GM21515 (cell line): ENCODE measurements around the gene SIPA1L3.

Experiments used
- ATAC-seq: cut with Tn5 transposase; IDR thresholded peaks from one replicate; pipeline ENCODE4 v1.9.1; 2021; ENCODE audit not compliant: unreplicated experiment

Gene SIPA1L3

DNA sequence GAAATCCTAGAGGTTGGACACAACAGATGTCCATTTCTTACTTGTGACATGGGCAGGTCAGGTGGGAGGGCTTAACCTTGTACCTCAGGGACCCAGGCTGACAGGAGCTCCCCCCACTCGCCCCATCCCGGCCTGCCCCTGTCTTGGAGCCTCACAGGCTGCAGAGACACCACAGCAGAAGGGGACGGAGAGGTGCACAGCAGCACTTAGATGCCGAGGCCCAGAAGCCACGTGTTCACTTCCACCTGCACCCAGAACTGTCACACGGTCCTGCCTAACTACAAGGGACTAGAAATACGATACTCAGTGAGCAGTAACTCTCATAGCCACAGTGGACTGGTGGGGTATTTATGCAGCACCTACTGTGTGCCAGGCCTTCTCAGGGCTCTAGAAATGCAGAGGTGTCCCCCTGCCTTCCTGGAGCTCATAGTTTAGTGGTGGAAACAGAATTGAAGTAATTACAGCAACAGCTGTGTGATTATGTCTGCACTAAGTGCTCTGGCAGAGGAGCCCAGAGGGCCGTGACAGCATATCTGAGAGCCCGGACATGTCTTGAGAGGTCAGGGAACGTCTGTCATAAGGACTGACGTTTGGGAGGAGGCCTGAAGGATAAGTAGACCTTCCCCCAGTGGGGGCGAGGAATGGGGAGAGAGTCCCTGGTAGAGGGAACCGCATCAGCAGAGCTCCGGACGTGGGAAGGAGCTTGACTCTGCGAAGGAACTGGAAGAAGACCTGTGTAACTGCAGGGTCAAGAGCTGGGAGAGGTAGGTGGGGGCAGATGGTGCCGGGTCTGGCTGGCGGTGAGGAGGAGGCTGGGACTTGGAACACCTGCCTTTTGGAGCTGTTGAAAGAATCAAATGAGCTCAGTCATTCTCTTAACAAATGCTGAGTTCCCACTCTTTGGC, 130.0 kb downstream of the SIPA1L3 start:
- ATAC-seq: no peak

DNA sequence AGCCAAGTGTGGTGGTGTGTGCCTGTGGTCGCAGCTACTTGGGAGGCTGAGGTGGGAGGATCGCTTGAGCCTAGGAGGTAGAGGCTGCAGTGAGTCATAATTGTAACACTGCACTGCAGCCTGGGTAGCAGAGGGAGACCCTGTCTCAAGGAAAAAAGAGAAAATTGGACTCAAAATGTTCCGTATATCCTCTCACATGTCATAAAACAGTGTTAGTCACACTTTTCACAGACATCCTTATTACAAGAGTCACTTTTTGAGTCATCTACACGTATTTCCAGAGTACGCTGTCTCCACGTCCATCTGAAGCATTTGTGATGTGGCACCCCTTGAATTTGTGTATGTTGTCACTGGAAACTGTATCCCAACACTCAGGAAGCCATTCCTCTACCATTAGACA, 133.0 kb downstream of the SIPA1L3 start:
- no peak for ATAC-seq

- no peak for ATAC-seq
Measured at GRCh38 chr19:38042132-38042531, 135.1 kb downstream of the SIPA1L3 start.

DNA sequence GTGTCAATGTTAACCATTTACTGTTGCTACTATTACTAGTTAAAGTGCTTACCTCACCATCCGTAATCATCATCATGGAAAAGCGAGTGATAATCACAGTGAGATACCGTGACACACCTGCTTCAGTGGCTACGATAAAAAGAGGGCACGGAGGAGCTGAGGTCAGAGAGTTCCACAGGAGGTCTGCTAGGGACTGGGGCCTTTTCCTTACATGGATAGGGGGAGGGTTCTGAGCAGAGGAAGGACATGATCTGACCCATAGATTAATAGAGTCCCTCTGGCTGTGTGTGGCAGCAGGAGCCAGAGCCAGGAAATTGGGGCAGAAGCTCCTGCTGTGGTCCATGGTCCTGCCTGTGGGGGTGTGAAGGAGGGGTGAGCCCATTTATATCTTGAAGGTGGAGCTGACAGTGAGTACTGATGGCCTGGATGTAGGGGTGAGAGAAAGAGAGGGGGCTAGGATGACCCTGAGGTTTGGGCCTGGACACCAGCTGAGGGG, 136.7 kb downstream of the SIPA1L3 start:
- no peak for ATAC-seq

- ATAC-seq: no peak
Measured at GRCh38 chr19:38044267-38045111, 137.5 kb downstream of the SIPA1L3 start.

GRCh38 chr19:38045554-38046253, 138.7 kb downstream of the SIPA1L3 start:
- no peak for ATAC-seq

GRCh38 chr19:38046254-38047048, 139.4 kb downstream of the SIPA1L3 start:
- no peak for ATAC-seq

GRCh38 chr19:38047049-38047438, 140.0 kb downstream of the SIPA1L3 start:
- no peak for ATAC-seq

DNA sequence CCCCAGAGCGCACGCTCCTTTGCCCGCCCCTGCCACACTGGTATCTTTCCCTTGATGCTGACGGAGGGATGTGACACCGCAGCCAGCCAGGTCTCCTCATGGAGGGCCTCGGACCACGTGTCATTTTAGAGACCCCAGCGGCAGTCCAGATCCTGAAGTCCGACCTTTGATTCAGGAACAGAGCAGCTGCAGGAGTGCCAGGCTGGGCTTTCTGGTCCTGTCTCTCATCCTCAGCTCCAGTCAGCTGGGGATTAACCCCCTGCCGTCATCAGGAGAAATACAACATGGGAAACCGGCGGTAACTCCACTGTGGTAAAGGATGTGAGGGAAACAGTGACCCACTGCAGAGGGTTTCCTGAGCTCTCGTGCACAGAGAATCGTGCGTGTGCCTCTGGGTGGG, 140.6 kb downstream of the SIPA1L3 start:
- peak; percentile 0 for ATAC-seq

GRCh38 chr19:38049105-38049649, 142.2 kb downstream of the SIPA1L3 start:
- ATAC-seq: peak; percentile 41

DNA sequence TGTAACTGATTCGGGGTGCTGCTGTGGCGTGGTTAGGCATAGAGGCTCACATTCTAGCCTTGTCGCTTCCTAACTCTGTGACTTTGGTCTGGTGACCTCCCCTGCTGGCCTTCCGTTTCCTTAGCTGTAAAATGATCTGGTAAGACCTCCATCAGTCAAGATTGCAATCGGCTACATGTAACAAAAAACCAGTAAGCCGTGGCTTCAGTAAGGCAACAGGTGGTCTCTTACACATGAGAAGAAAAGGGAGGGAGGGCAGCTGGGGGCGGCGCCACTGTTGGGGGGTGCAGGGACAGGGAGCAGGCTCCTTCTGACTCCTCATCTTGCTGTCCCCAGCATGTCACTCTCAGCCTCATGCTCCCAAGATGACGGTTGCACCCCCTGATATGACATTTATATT, 148.0 kb downstream of the SIPA1L3 start:
- no peak for ATAC-seq

- ATAC-seq: no peak
Measured at GRCh38 chr19:38055655-38056521, 148.9 kb downstream of the SIPA1L3 start.

DNA sequence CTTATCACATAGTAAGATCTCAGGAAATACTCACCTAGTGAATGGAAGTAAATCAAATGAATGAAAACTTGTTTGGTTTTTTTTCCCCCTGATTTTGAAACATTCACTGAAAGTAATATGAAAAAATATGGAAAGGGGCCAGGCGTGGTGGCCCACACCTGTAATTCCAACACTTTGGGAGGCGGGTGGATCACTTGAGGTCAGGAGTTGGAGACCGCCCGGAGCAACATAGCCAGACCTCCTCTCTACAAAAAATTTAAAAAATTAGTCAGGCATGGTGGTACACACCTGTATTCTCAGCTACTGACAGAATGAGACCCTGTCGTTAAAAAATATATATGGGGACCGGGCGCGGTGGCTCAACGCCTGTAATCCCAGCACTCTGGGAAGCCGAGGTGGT, 149.6 kb downstream of the SIPA1L3 start:
- ATAC-seq: no peak

GRCh38 chr19:38057959-38058690, 151.1 kb downstream of the SIPA1L3 start:
- ATAC-seq: no peak

- no peak for ATAC-seq
Measured at GRCh38 chr19:38059897-38060296, 152.9 kb downstream of the SIPA1L3 start.

DNA sequence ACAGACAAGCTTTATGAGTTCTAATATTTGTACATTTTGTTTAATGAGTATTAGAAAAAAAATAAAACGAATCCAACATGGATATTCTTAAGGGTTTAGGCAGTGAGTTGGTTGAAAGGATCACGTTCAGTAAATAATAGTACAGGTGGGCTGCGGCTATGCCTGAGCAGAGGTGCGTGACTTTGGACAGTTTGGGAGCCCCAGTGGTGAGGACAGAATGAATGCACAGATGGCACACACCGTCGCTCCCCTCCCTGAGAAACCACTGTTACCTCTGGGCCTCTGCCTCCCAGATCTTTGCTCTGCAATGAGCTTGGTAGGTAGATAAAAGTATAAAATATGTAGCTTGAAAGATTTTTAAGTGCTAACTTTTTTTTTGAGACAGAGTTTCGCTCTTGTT, 153.3 kb downstream of the SIPA1L3 start:
- no peak for ATAC-seq

- no peak for ATAC-seq
Measured at GRCh38 chr19:38061294-38061693, 154.3 kb downstream of the SIPA1L3 start.

DNA sequence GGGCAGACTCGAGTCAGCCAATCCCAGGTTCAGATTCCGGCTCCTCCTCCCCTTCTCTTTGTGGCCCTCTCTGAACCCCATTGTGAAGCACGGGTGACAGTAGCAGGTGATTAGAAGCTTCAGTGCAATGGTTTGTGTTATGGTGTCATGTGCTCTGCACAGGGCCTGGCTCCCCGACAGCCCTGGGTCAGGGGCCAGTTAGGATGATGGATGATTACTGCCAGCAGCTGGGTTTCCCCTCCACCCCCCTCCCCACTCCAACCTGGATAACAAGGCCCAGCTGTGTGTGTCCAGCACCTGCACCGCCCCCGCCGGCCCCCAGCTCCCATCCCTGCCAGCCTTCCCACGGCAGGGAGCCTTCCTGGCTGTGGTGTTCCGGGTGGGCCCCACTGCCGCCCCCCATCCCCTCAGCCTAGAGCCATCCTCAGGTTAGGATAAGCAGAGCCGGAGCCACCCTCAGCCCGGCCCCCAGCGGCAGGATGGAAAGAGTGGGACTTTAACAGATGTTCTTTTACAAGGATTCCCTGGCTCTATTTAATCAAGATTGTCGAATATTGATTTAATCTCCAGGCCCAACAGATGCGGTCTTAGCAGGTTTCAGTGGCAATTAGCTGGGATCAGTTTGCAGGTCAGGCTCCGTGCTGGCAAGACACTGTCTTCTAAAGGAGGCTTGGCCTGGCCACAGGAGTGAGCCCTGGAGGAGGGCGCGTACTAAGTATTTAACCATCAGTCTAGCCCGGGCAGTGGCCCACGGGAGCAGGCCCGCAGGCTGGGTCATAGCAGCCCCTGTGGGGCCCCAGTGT, 156.2 kb downstream of the SIPA1L3 start:
- no peak for ATAC-seq
